PC-9 (cell line): ENCODE measurements around the gene CUX1.

Experiments used
- EZH2 ChIP-seq: fragments of 200-600 bp; sonication (generic); IDR thresholded peaks from 2 replicates; pipeline ENCODE4 v1.8.0; 2017; ENCODE audit warnings: antibody characterized with exemption, low read depth
- TF ChIP-seq, protein P1 (sequence below): fragments of 200-600 bp; sonication (generic); conservative IDR thresholded peaks from 2 replicates; pipeline ENCODE4 v1.6.1; 2017; ENCODE audit warnings: mixed run types, antibody characterized with exemption, mild to moderate bottlenecking, moderate library complexity

DNA sequence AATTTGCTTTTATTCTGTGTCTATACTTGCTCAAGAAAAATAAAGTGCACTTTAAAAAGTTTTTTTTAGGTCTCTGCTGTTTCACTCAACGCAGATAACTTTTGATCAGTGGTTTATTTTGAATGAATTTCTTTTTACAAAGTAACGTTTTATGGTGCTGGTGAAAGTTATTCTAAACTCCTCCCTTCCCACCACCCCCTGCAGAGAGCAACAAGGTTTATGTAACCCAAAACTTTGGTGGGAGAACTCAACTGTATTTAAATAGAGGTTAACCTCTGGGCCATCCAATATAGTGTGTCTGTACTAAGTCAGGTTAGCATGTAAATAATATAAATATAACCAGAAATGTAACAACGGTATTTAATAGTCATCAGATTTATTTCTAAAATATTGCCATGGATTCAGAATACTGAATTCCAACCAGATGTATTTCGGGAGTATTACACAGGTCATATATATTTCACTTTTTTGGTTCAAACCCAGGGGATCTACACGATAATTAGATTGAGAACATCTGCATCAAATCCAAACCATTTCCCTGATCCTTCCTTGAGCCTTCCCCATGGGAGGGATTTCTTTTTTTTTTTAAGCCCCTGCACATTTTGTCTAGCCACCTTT lies 3.9 kb upstream of the CUX1 start:
- TF ChIP-seq, protein P1, sequence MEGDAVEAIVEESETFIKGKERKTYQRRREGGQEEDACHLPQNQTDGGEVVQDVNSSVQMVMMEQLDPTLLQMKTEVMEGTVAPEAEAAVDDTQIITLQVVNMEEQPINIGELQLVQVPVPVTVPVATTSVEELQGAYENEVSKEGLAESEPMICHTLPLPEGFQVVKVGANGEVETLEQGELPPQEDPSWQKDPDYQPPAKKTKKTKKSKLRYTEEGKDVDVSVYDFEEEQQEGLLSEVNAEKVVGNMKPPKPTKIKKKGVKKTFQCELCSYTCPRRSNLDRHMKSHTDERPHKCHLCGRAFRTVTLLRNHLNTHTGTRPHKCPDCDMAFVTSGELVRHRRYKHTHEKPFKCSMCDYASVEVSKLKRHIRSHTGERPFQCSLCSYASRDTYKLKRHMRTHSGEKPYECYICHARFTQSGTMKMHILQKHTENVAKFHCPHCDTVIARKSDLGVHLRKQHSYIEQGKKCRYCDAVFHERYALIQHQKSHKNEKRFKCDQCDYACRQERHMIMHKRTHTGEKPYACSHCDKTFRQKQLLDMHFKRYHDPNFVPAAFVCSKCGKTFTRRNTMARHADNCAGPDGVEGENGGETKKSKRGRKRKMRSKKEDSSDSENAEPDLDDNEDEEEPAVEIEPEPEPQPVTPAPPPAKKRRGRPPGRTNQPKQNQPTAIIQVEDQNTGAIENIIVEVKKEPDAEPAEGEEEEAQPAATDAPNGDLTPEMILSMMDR, result no peak
- no peak for TF ChIP-seq EZH2
